8988T (cell line): ENCODE measurements around the gene PLGRKT.
"Not testable (repeated sequence)": the region's sequence is repeated elsewhere in the genome, so short reads cannot be mapped to it uniquely, and the experiment has no call there.

Source experiments
- DNase-seq: peaks from one replicate; pipeline ENCODE4 v3.0.0; 2011

The PLGRKT gene

GRCh38 chr9:5437254-5438216 is at the start of gene PLGRKT:
TSS of gene PLGRKT (minus strand) at chr9:5437925. CDS start at chr9:5431977, 5,948 bp downstream.
- DNase-seq, result peak; percentile 49

- DNase-seq, result no peak
Measured at GRCh38 chr9:5486988-5487387, 49.3 kb upstream of the PLGRKT start.

GRCh38 chr9:5485378-5486085 is 47.8 kb upstream of the PLGRKT start:
- no peak for DNase-seq

- DNase-seq, result no peak
Measured at GRCh38 chr9:5483306-5483705, 45.6 kb upstream of the PLGRKT start.

- no peak for DNase-seq
Measured at GRCh38 chr9:5482194-5482593, 44.5 kb upstream of the PLGRKT start.

GRCh38 chr9:5481322-5482040 is 43.8 kb upstream of the PLGRKT start:
- no peak for DNase-seq

- DNase-seq, result no peak
Measured at GRCh38 chr9:5480919-5481318, 43.2 kb upstream of the PLGRKT start.

GRCh38 chr9:5479994-5480694 is 42.4 kb upstream of the PLGRKT start:
- no peak for DNase-seq

- DNase-seq, result no peak
Measured at GRCh38 chr9:5478206-5478605, 40.5 kb upstream of the PLGRKT start.

- DNase-seq, result not testable (repeated sequence)
Measured at GRCh38 chr9:5475611-5476010, 37.9 kb upstream of the PLGRKT start.

- no peak for DNase-seq
Measured at GRCh38 chr9:5470816-5471215, 33.1 kb upstream of the PLGRKT start.

- no peak for DNase-seq
Measured at GRCh38 chr9:5470122-5470521, 32.4 kb upstream of the PLGRKT start.

GRCh38 chr9:5468850-5469249 is 31.1 kb upstream of the PLGRKT start:
- DNase-seq, result no peak

- DNase-seq, result no peak
Measured at GRCh38 chr9:5466766-5467165, 29.0 kb upstream of the PLGRKT start.

GRCh38 chr9:5466005-5466404 is 28.3 kb upstream of the PLGRKT start:
- no peak for DNase-seq

GRCh38 chr9:5464831-5465330 is 27.2 kb upstream of the PLGRKT start:
- DNase-seq, result not testable (repeated sequence)

- no peak for DNase-seq
Measured at GRCh38 chr9:5460157-5460556, 22.4 kb upstream of the PLGRKT start.

- no peak for DNase-seq
Measured at GRCh38 chr9:5459289-5459829, 21.6 kb upstream of the PLGRKT start.

- no peak for DNase-seq
Measured at GRCh38 chr9:5455181-5455580, 17.5 kb upstream of the PLGRKT start.

- DNase-seq, result no peak
Measured at GRCh38 chr9:5453673-5454072, 15.9 kb upstream of the PLGRKT start.

- DNase-seq, result no peak
Measured at GRCh38 chr9:5453004-5453403, 15.3 kb upstream of the PLGRKT start.

- DNase-seq, result no peak
Measured at GRCh38 chr9:5452286-5452609, 14.5 kb upstream of the PLGRKT start.
